Aorta (tissue), 5 donors: ENCODE results near the gene SLCO4A1. TPM values are rescaled to one million over a fixed set of nuclear protein-coding genes. Genes with fewer than 3 reads are reported as not detected.
A peak's percentile ranks its signal among the peaks of the same experiment; 100 is the strongest.

ENCODE experiments used
- ATAC-seq: fragments of 200-7000 bp; cut with Tn5 transposase; one replicate; pipeline ENCODE4 v1.9.1; 2022; ENCODE audit warnings: moderate library complexity; ENCODE audit not compliant: low FRiP score
- DNase-seq, 2 donors: peaks; one replicate each; pipeline ENCODE4 v3.0.0-alpha.2; 2020
- H3K27ac ChIP-seq, 2 donors: one replicate each; pipeline ENCODE4 v1.5.1; 2013; ENCODE audit warnings: low read length in 2 of 2, mild to moderate bottlenecking in 2 of 2, moderate library complexity in 2 of 2, control low read depth in 1 of 2, inconsistent platforms in 1 of 2, low read depth in 1 of 2
- H3K27me3 ChIP-seq, 2 donors: one replicate each; pipeline ENCODE4 v1.6.1; 2013; ENCODE audit warnings: control low read depth in 1 of 2, low read length in 1 of 2, mild to moderate bottlenecking in 1 of 2, moderate library complexity in 1 of 2; ENCODE audit not compliant: insufficient read depth in 2 of 2, control insufficient read depth in 1 of 2
- H3K36me3 ChIP-seq, 2 donors: one replicate each; pipeline ENCODE4 v1.6.1; 2013; ENCODE audit warnings: control low read depth in 1 of 2, low read length in 1 of 2, mild to moderate bottlenecking in 1 of 2; ENCODE audit not compliant: insufficient read depth in 2 of 2, control insufficient read depth in 1 of 2
- H3K4me1 ChIP-seq, 2 donors: one replicate each; pipeline ENCODE4 v1.6.1; 2013; ENCODE audit warnings: low read length in 2 of 2, control low read depth in 1 of 2, mild to moderate bottlenecking in 1 of 2, moderate library complexity in 1 of 2; ENCODE audit not compliant: insufficient read depth in 2 of 2, control insufficient read depth in 1 of 2
- H3K4me3 ChIP-seq, 2 donors: one replicate each; pipeline ENCODE4 v1.5.1; 2013; ENCODE audit warnings: low read length in 2 of 2, control low read depth in 1 of 2, mild to moderate bottlenecking in 1 of 2
- H3K9me3 ChIP-seq: one replicate; pipeline ENCODE4 v1.6.1; 2013; ENCODE audit warnings: mild to moderate bottlenecking, low read length; ENCODE audit not compliant: control insufficient read depth
- WGBS, 2 donors: extraction: QIAGEN DNeasy Blood & Tissue Kit; methylation state at CpG; one replicate each; pipeline ENCODE4 v1.1.7; 2013; 5-methylcytosine and 5-hydroxymethylcytosine counted together
- intact Hi-C, 2 donors: fragments of 100-400 bp; cut with DNase I; formaldehyde crosslinking; loops; one replicate each; pipeline versions ENCODE4 v1.14.2 to v1.15.0; 2022
- polyA plus RNA-seq, 2 donors: library from polyadenylated mRNA; stranded (reverse); fragments of 200-250 nt; gene quantifications; one replicate each; pipeline ENCODE4 v1.2.3, GENCODE V29; 2013
- total RNA-seq, 2 donors: library from RNA; stranded (reverse); fragmentation: NEBNext Ultra II Directional; extraction: Animal tissue kit (Norgen Biotek cat#: 25700); gene quantifications; one replicate each; pipeline ENCODE4 v1.2.1, GENCODE V29; 2021
- donor health status: healthy with polysubstance abuse.
- donor health status: Bipolar disorder and iron deficiency.
- donor health status: DM: no; HTN: no; CAD: no.
- donor health status: DM: no; HTN: no; CAD: no.
- donor health status: DM: yes; HTN: yes; CAD: no.

The SLCO4A1 gene
- total and polyA plus RNA-seq, 4 donors: 1.0 to 14.6 (median 9.0) TPM

GRCh38 chr20:62598761-62599194, 43.5 kb upstream of the SLCO4A1 start:
- no peaks in the 10 kb centered on the region for H3K27me3 ChIP-seq
- H3K36me3 ChIP-seq: no peaks in the 10 kb centered on the region
- ATAC-seq: no peak
- 80 to 81% methylated on average over 13 of the region's 13 CpGs for WGBS, 2 donors
- intact Hi-C loops: no loop called here
- H3K27ac ChIP-seq: no peak overlapping the region
- H3K9me3 ChIP-seq: no peaks in the 10 kb centered on the region
- no peak for DNase-seq
- H3K4me3 ChIP-seq: no peak overlapping the region
- H3K4me1 ChIP-seq: no peaks in the 10 kb centered on the region

DNA sequence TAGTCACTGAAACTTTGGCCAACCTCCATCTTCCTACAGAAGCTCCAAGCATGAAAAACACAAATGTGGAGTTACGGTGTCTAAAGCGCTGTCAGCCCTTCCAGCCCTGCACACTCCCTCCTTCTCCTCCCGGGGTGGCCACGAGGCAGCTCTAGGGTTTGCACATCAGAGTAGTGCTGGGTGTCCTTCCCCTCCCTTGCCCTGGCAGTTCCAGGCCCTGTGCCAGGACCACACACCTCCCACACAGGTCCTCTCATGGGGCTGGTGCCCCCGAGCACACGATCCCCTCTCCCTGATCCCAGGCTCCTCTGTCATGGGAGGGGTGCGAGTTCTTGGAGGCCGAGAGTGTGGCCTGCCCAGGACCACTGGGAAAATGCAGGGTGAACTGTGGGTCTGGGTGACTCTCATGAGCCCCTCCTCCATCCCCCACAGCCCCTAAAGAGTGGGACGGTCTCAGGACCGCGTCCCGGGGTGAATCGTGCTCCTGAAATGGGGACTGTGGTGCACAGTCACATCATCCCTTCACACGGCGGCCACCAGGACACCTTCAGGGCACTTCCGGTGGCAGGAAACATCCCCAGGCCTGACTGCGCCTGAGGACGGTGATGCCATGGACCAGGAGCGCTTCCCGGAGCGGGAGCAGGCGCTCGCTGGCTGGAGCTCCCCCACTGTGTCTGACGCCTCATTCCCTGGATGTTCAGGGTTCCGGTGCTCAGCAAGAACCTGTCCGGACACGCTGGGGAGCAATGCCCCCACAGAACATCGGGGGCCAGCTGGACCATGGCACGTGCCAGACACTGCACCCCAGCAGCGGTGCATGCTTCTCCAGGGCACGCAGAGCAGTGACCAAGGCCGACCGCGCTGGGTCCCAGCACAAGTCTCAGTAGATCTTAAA, 42.8 kb upstream of the SLCO4A1 start:
- intact Hi-C loops: no loop called here
- ATAC-seq (no peak), DNase-seq (no peak)
- H3K27ac ChIP-seq: no peak overlapping the region
- WGBS, 2 donors: 83 to 85% methylated on average over 34 of the region's 34 CpGs
- no peak overlapping the region for H3K4me3 ChIP-seq
- H3K27me3 ChIP-seq: no peaks in the 10 kb centered on the region
- H3K4me1 ChIP-seq: no peaks in the 10 kb centered on the region
- no peaks in the 10 kb centered on the region for H3K36me3 ChIP-seq
- no peaks in the 10 kb centered on the region for H3K9me3 ChIP-seq

- H3K36me3 ChIP-seq: no peaks in the 10 kb centered on the region
- no peak overlapping the region for H3K27ac ChIP-seq
- no peak overlapping the region for H3K4me3 ChIP-seq
- H3K4me1 ChIP-seq: no peaks in the 10 kb centered on the region
- H3K27me3 ChIP-seq: no peaks in the 10 kb centered on the region
- DNase-seq (no peak), ATAC-seq (no peak)
- 69 to 71% methylated on average over 6 of the region's 6 CpGs for WGBS, 2 donors
- intact Hi-C loops: no loop called here
- H3K9me3 ChIP-seq: no peaks in the 10 kb centered on the region
Observed at GRCh38 chr20:62601172-62601571, 41.1 kb upstream of the SLCO4A1 start.

GRCh38 chr20:62601714-62602113, 40.6 kb upstream of the SLCO4A1 start:
- 26 to 41% methylated on average over 3 of the region's 3 CpGs for WGBS, 2 donors
- intact Hi-C loops: no loop called here
- Histone ChIP-seq H3K36me3 (no peaks in the 10 kb centered on the region), H3K4me1 (no peaks in the 10 kb centered on the region), H3K4me3 (no peak overlapping the region), H3K27me3 (no peaks in the 10 kb centered on the region), H3K9me3 (no peaks in the 10 kb centered on the region), H3K27ac (no peak overlapping the region)
- ATAC-seq (no peak), DNase-seq (no peak)

GRCh38 chr20:62602550-62602949, 39.8 kb upstream of the SLCO4A1 start:
- Histone ChIP-seq H3K36me3 (no peaks in the 10 kb centered on the region), H3K4me3 (no peak overlapping the region), H3K27me3 (no peaks in the 10 kb centered on the region), H3K4me1 (no peaks in the 10 kb centered on the region), H3K9me3 (no peaks in the 10 kb centered on the region), H3K27ac (no peak overlapping the region)
- ATAC-seq: no peak
- WGBS, 2 donors: 63% methylated on average over 10 of the region's 10 CpGs
- DNase-seq: no peak
- intact Hi-C loops: no loop called here

- Histone ChIP-seq H3K4me1 (no peaks in the 10 kb centered on the region), H3K9me3 (no peaks in the 10 kb centered on the region), H3K36me3 (no peaks in the 10 kb centered on the region), H3K27ac (no peak overlapping the region), H3K27me3 (no peaks in the 10 kb centered on the region), H3K4me3 (no peak overlapping the region)
- intact Hi-C loops: no loop called here
- peak; percentile 76 for ATAC-seq
- 45 to 51% methylated on average over 26 of the region's 26 CpGs for WGBS, 2 donors
- peak in 1 of 2 donors; percentile 89 for DNase-seq
Observed at GRCh38 chr20:62603021-62603906, 39.0 kb upstream of the SLCO4A1 start.

GRCh38 chr20:62603907-62604785, 38.2 kb upstream of the SLCO4A1 start:
- H3K27me3 ChIP-seq: no peaks in the 10 kb centered on the region
- no peak for DNase-seq
- H3K27ac ChIP-seq: no peak overlapping the region
- H3K4me3 ChIP-seq: no peak overlapping the region
- H3K4me1 ChIP-seq: no peaks in the 10 kb centered on the region
- intact Hi-C loops: no loop called here
- WGBS, 2 donors: 79 to 81% methylated on average over 37 of the region's 37 CpGs
- H3K36me3 ChIP-seq: no peaks in the 10 kb centered on the region
- ATAC-seq: no peak
- no peaks in the 10 kb centered on the region for H3K9me3 ChIP-seq

DNA sequence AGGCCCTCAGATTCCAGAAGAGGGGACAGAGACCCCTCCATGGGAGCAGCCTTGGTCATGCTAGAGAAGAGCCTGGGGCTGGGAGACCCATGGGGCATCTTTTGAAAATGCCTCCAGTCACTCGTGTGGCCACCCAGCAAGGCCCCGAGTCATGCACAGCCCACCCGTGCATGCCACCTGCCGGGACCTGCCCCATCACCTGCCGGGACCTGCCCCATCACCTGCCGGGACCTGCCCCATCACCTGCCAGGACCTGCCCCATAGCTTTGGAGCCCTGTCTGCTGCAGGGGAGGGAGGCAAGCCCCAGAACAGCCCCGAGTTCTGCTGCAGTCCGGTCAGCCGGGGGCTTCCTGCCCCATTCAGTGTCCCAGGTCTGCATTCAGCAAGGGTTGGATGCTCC, 37.5 kb upstream of the SLCO4A1 start:
- Histone ChIP-seq H3K4me1 (no peaks in the 10 kb centered on the region), H3K36me3 (no peaks in the 10 kb centered on the region), H3K4me3 (no peak overlapping the region), H3K27me3 (no peaks in the 10 kb centered on the region), H3K27ac (no peak overlapping the region), H3K9me3 (no peaks in the 10 kb centered on the region)
- intact Hi-C loops: no loop called here
- 72 to 90% methylated on average over 8 to 9 of the region's 9 CpGs for WGBS, 2 donors
- no peak for ATAC-seq
- no peak for DNase-seq
